Endothelial cell of umbilical vein (primary cell): Measurements from ENCODE around the gene GSTA2.
"Not testable (repeated sequence)": the region's sequence is repeated elsewhere in the genome, so short reads cannot be mapped to it uniquely, and the experiment has no call there.

Source experiments
- CTCF ChIP-seq, 2 donors: IDR thresholded peaks; 1 replicate in 1 of 2; 2 replicates in 1 of 2; pipeline ENCODE4 v1.5.1; 2011; ENCODE audit warnings: low read length in 2 of 2, mild to moderate bottlenecking in 2 of 2, moderate library complexity in 2 of 2, control low read depth in 1 of 2, inconsistent platforms in 1 of 2, low read depth in 1 of 2; ENCODE audit not compliant: insufficient read depth in 1 of 2; ENCODE audit errors: extremely low read depth in 1 of 2
- FOS ChIP-seq: IDR thresholded peaks from 2 replicates; pipeline ENCODE4 v1.6.1; 2011; ENCODE audit warnings: mild to moderate bottlenecking, low read length, moderate library complexity, borderline replicate concordance; ENCODE audit not compliant: insufficient read depth
- MAX ChIP-seq: IDR thresholded peaks from 2 replicates; pipeline ENCODE4 v1.6.1; 2011; ENCODE audit not compliant: insufficient read depth, insufficient read length
- POLR2A ChIP-seq: IDR thresholded peaks from 2 replicates; pipeline ENCODE4 v1.6.1; 2012; ENCODE audit warnings: low read depth, mild to moderate bottlenecking, control low read depth, low read length
- POLR2AphosphoS5 ChIP-seq: IDR thresholded peaks from 2 replicates; pipeline ENCODE4 v1.6.1; 2012; ENCODE audit warnings: low read depth, mild to moderate bottlenecking, control low read depth, low read length, moderate library complexity; ENCODE audit not compliant: insufficient read depth

- not testable (repeated sequence) for TF ChIP-seq CTCF (IDR thresholded peaks at IDR 0.05; ENCODE audit: extremely low read depth in 1 of 2, insufficient read depth in 1 of 2, low read depth in 1 of 2, low read length in 2 of 2); POLR2AphosphoS5; MAX; POLR2A; FOS
These were observed 26.4 kb upstream of the GSTA2 start for GRCh38 chr6:52789658-52790057.
